Activated T-cell treated with anti-CD3 and anti-CD28 coated beads, Interleukin-2, amount 50 U/mL, for 24 hours (primary cell): ENCODE results near the gene CHD9.
"Not testable (repeated sequence)": the region's sequence is repeated elsewhere in the genome, so short reads cannot be mapped to it uniquely, and the experiment has no call there.

ENCODE experiments used
- DNase-seq: peaks from one replicate; pipeline ENCODE4 v3.0.0-alpha.2; 2020
- H3K27ac Mint-ChIP-seq: 2 replicates; pipeline ENCODE4 v1.8.0; 2020; ENCODE audit warnings: mild to moderate bottlenecking, mixed read lengths
- H3K27me3 Mint-ChIP-seq: 2 replicates; pipeline ENCODE4 v1.8.0; 2020; ENCODE audit warnings: mixed read lengths
- H3K36me3 Mint-ChIP-seq: 2 replicates; pipeline ENCODE4 v1.8.0; 2020; ENCODE audit warnings: low read depth, mixed read lengths
- H3K4me1 Mint-ChIP-seq: 2 replicates; pipeline ENCODE4 v1.8.0; 2020; ENCODE audit warnings: low read depth, mixed read lengths
- H3K4me3 Mint-ChIP-seq: 2 replicates; pipeline ENCODE4 v1.8.0; 2020; ENCODE audit warnings: mild to moderate bottlenecking, moderate library complexity, mixed read lengths
- H3K9me3 Mint-ChIP-seq: 2 replicates; pipeline ENCODE4 v1.8.0; 2020; ENCODE audit warnings: mixed read lengths

Gene CHD9

DNA sequence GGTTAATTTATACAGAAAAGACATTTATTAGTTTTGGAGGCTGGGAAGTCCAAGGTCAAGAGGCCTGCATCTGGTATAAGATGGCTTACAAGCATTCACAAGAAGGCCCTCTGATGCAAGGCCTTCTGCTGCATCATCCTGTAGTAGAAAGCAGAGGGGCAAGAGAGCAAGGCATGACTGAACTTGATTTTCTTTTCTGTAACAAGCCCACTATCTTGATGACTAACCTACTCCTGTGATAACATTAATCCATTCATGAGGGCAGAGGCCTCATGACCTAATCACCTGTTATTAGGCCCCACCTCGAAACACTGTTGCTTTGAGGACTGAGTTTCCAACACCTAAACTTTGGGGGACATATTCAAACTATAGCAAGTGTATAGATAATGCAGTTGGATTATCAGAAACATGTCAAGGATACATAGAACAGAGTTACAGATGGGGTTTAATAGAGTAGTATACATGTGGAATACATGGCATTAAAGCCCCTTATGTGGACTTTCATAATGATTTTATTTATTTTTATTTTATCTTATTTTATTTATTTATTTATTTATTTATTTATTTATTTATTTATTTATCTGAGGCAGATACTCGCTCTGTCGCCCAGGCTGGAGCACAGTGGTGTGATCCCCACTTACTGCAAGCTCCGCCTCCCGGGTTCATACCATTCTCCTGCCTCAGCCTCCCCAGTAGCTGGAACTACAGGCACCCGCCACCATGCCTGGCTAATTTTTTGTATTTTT, 88.2 kb downstream of the CHD9 start:
- Mint-ChIP-seq H3K36me3 (peaks cover 5% of the 10 kb centered on the region), H3K27me3 (no peaks in the 10 kb centered on the region), H3K9me3 (no peaks in the 10 kb centered on the region), H3K4me3 (no peak overlapping the region), H3K4me1 (peaks cover 14% of the 10 kb centered on the region), H3K27ac (no peak overlapping the region)
- no peak for DNase-seq

DNA sequence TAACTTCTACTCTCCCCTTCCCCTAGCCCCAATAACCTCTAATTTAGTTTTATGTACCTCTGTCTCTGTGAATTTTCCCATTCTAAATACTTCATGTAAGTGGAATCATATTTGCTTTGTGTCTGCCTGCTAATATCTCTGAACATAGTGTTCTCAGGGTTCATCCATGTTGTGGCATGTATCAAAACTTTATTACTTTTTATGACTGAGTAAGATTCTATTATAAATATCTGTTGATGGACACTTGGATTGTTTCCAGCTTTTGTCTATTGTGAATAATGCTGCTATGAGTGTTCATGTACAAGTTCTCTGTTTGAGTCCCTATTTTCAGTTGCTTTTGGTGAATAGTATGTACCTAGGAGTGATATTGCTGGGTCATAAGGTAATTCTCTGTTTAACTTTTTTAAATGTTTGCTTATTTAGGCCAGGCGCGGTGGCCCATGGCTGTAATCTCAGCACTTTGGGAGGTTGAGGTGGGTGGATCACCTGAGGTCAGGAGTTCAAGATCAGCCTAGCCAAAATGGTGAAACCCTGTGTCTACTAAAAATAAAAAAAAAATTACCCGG, 92.8 kb downstream of the CHD9 start:
- H3K27ac Mint-ChIP-seq: no peak overlapping the region
- peaks cover 12% of the 10 kb centered on the region for H3K36me3 Mint-ChIP-seq
- peaks cover 9% of the 10 kb centered on the region for H3K4me1 Mint-ChIP-seq
- DNase-seq: no peak
- H3K9me3 Mint-ChIP-seq: no peaks in the 10 kb centered on the region
- H3K4me3 Mint-ChIP-seq: no peak overlapping the region
- H3K27me3 Mint-ChIP-seq: no peaks in the 10 kb centered on the region

DNA sequence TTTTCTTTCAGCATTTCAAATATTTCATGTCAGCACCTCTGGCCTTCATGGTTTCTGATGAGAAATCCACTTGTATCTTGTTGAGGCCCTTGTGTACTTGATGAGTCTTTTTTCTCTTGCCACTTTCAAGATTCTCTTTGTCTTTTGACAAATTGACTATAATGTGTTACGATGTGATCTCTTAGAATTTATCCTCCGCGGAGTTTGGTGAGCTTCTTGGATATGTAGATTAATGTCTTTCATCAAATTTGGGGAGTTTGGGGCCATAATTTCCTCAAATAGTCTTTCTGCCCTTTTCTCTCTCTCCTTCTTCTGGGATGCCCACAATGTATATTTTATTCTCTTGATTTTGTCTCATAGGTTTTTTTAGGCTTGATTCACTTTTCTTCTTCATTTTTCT, 96.0 kb downstream of the CHD9 start:
- Mint-ChIP-seq H3K36me3 (peaks cover 15% of the 10 kb centered on the region), H3K27me3 (no peaks in the 10 kb centered on the region), H3K4me3 (no peak overlapping the region), H3K27ac (no peak overlapping the region), H3K4me1 (peaks cover 3% of the 10 kb centered on the region), H3K9me3 (no peaks in the 10 kb centered on the region)
- DNase-seq: no peak

DNA sequence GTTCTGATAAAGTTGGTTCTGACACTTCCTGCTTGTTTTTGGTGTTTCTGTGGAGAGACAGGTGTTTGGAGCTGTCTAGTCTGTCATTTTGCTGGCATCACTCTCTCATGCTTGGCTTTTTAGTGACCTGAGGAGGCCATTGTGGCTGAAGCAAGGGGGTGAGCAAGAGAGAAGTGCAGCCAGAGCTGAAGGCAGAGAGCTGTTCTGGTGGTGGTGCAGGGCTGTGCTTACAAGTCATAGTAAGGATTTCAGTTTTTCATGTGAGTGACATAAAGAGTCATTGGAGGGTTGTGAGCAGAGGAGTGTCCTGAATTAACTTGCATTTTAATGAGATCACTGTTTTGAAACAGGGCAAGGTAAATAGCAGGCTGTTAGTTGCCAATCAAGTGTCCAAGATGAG, 97.5 kb downstream of the CHD9 start:
- H3K9me3 Mint-ChIP-seq: no peaks in the 10 kb centered on the region
- H3K36me3 Mint-ChIP-seq: peaks cover 31% of the 10 kb centered on the region
- no peak overlapping the region for H3K4me3 Mint-ChIP-seq
- H3K27ac Mint-ChIP-seq: no peak overlapping the region
- no peak for DNase-seq
- H3K4me1 Mint-ChIP-seq: peaks cover 8% of the 10 kb centered on the region
- H3K27me3 Mint-ChIP-seq: no peaks in the 10 kb centered on the region

DNA sequence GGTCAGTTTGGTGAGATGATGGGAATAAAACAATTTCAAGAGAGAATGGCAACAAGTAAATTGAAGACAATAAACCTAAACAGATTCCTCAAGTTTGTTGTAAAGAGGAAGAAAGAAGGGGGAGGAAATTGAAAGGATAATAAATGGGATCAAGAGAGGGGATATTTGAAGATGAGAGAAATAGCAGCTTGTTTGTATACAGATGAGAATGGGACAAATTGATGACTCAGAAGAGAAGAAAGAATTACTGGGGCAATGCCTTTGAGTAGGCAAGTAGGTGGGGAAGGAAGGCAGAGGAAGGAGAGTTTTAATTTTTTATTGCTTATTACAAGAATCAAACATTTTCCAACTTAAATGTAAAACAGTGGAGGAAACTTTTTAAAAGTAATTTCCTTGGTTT, 98.3 kb downstream of the CHD9 start:
- H3K4me3 Mint-ChIP-seq: no peak overlapping the region
- H3K36me3 Mint-ChIP-seq: peaks cover 30% of the 10 kb centered on the region
- no peak for DNase-seq
- no peak overlapping the region for H3K27ac Mint-ChIP-seq
- H3K27me3 Mint-ChIP-seq: no peaks in the 10 kb centered on the region
- peaks cover 6% of the 10 kb centered on the region for H3K4me1 Mint-ChIP-seq
- H3K9me3 Mint-ChIP-seq: no peaks in the 10 kb centered on the region

DNA sequence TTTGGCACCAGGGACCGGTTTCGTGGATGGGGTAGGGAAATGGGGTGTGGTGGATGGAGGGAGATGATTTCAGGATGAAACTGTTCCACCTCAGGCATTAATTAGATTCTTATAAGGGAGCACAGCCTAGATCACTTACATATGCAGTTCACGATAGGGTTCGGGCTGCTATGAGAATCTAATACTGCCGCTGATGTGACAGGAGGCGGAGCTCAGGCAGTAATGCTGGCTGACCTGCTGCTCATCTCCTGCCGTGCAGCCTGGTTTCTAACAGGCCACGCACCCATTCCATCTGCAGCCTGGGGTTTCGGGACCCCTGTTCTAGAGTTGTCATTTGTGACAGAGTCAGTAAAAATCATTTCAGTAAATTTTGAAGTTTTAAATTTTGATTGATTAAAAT, 99.7 kb downstream of the CHD9 start:
- H3K4me3 Mint-ChIP-seq: no peak overlapping the region
- no peaks in the 10 kb centered on the region for H3K27me3 Mint-ChIP-seq
- H3K4me1 Mint-ChIP-seq: peaks cover 6% of the 10 kb centered on the region
- H3K27ac Mint-ChIP-seq: no peak overlapping the region
- peaks cover 20% of the 10 kb centered on the region for H3K36me3 Mint-ChIP-seq
- DNase-seq: no peak
- H3K9me3 Mint-ChIP-seq: no peaks in the 10 kb centered on the region

DNA sequence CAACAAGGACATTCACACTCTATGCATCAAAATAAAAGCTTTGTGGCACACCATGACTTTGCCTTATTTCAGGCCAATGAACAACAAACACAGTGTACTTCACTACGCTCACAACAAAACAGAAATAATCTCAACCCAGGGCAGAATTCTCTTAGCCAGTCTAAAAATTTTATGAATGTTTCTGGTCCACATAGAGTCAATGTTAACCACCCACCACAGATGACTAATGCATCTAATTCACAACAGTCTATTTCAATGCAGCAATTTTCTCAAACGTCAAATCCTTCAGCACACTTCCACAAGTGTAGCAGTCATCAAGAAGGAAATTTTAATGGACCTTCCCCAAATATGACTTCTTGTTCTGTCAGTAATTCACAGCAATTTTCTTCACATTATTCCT, 101.7 kb downstream of the CHD9 start:
- no peak for DNase-seq
- Mint-ChIP-seq H3K9me3 (no peaks in the 10 kb centered on the region), H3K4me3 (no peak overlapping the region), H3K27ac (no peak overlapping the region), H3K36me3 (peaks cover 23% of the 10 kb centered on the region), H3K4me1 (peaks cover 8% of the 10 kb centered on the region), H3K27me3 (no peaks in the 10 kb centered on the region)

DNA sequence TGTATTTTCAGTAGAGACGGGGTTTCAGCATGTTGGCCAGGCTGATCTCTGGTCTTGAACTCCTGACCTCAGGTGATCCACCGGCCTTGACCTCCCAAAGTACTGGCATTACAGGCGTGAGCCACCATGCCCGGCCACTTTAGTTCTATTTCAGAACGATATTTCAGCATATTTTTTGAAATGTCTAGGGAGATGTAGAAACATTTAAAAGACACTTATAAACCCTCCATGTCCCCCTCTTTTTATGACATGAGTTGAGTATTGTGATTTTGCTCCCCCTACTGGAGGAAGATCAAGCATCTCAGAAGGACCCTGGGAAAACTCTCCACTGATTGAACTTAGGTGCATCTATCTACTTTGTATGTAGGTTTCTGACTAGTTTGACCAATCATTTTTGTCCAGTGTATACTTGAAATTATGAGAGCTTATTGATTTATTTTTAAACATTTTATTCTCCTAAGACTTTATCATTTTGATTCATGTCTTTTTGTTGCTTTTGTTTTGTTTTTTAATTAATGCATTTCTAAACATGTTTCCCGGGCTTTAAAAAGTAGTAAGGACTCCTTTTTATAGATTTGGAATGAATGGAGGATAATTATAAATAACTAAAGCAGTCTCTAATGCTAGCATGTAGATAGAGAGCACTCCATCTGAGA, 105.1 kb downstream of the CHD9 start:
- H3K27me3 Mint-ChIP-seq: no peaks in the 10 kb centered on the region
- H3K4me1 Mint-ChIP-seq: peaks cover 8% of the 10 kb centered on the region
- no peak overlapping the region for H3K4me3 Mint-ChIP-seq
- H3K9me3 Mint-ChIP-seq: no peaks in the 10 kb centered on the region
- no peak overlapping the region for H3K27ac Mint-ChIP-seq
- H3K36me3 Mint-ChIP-seq: peaks cover 27% of the 10 kb centered on the region
- DNase-seq: no peak

DNA sequence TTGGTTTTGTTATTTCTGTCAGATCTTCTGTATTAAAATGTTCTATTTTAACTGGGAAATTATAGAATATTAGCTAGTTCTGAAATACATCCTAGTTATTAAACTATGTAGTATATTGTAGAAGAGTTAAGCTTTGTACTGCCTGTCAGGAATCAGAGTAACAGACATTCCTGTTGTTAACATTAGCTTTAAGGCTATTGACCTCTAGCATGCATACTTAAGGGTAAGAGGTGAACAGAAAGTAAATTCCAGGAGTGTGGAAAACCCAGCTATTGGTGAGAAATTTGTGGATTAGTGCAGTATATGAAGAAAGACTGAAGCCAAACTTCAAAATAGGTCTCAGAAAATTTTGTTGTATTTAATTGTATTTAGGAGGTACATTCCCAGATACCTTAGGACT, 111.3 kb downstream of the CHD9 start:
- DNase-seq: no peak
- peaks cover 8% of the 10 kb centered on the region for H3K36me3 Mint-ChIP-seq
- no peaks in the 10 kb centered on the region for H3K27me3 Mint-ChIP-seq
- no peak overlapping the region for H3K4me3 Mint-ChIP-seq
- H3K9me3 Mint-ChIP-seq: no peaks in the 10 kb centered on the region
- H3K4me1 Mint-ChIP-seq: peaks cover 13% of the 10 kb centered on the region
- H3K27ac Mint-ChIP-seq: no peak overlapping the region

DNA sequence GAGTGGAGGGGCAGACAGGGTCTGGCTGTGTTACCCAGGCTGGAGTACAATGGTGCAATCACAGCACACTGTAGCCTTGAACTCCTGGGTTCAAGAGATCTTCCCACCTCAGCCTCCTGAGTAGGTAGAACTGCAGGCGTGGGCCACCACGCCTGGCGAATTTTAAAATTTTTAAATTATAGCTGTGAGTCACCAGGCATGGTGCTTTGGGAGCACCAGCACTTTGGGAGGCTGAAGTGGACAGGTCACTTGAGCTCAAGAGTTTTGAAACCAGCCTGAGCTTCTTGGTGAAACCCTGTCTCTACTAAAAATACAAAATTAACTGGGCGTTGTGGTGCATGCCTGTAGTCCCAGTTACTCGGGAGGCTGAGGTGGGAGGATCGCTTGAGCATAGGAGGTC, 114.0 kb downstream of the CHD9 start:
- Mint-ChIP-seq H3K4me3 (no peak overlapping the region), H3K9me3 (no peaks in the 10 kb centered on the region)
- no peak for DNase-seq

DNA sequence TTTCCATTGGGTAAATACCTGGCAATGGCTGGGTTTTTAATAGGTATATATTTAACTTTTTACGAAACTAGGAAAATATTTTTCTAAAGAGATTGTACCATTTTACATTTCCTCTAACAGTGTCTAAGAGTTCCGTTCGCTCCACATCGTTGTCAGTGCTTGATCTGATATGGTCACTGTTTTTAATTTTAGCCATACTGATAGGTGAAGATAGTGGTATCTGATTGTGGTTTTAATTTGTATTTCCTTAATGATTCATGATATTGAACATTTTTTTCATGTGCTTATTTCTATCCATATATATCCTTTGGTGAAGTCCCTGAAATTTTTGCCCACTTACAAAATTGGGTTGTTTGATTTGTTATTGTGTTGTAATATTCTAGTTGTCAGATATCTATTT, 117.7 kb downstream of the CHD9 start:
- no peak overlapping the region for H3K27ac Mint-ChIP-seq
- no peak for DNase-seq
- H3K9me3 Mint-ChIP-seq: no peaks in the 10 kb centered on the region
- H3K4me1 Mint-ChIP-seq: peaks cover 10% of the 10 kb centered on the region
- H3K36me3 Mint-ChIP-seq: peaks cover 11% of the 10 kb centered on the region
- no peaks in the 10 kb centered on the region for H3K27me3 Mint-ChIP-seq
- no peak overlapping the region for H3K4me3 Mint-ChIP-seq

More for the DNA sequence above, 114.0 kb downstream of the CHD9 start:
- H3K4me1 Mint-ChIP-seq: peaks cover 18% of the 10 kb centered on the region
- no peaks in the 10 kb centered on the region for H3K27me3 Mint-ChIP-seq
- no peak overlapping the region for H3K27ac Mint-ChIP-seq
- peaks cover 9% of the 10 kb centered on the region for H3K36me3 Mint-ChIP-seq

DNA sequence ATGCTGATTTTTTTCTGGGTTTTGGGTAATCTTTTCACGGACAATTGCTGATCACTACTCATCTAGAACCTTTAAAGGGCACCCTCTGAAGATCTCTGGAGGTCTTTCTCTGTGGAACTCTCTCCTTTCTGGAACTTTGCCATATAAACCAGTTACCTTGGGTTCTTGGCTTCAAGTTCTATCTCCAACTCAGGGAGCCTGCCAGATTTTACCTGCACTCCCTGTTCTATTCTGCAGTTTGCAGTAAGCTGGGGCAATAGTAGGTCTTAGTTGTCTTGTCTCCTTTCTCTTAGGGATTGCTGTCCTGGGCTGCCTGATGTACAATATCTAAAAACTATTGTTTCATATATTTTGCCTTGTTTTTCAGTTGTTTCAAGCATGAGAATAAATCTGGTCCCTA, 120.3 kb downstream of the CHD9 start:
- Mint-ChIP-seq H3K4me1 (peaks cover 10% of the 10 kb centered on the region), H3K4me3 (no peak overlapping the region), H3K36me3 (peaks cover 9% of the 10 kb centered on the region), H3K9me3 (no peaks in the 10 kb centered on the region), H3K27ac (no peak overlapping the region), H3K27me3 (no peaks in the 10 kb centered on the region)
- DNase-seq: no peak

DNA sequence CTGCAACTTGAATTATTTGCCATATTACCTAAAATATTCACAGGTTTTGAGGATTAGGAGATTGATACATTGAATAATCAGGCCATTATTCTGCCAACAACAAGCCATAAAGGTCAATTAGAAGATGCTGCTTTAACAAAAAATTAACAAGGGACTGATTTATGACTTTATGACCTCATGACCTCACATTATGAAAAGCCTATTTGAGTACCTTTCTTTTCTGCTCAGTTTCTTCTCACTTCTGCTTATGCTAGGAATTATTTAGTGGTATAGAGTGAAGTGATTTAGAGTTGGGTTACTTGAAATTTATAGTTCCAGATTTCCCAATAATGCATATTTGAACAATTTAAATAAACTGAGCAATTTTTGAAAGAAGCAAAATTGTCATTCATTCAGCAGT, 121.6 kb downstream of the CHD9 start:
- H3K4me1 Mint-ChIP-seq: peaks cover 8% of the 10 kb centered on the region
- H3K4me3 Mint-ChIP-seq: no peak overlapping the region
- H3K9me3 Mint-ChIP-seq: no peaks in the 10 kb centered on the region
- no peaks in the 10 kb centered on the region for H3K27me3 Mint-ChIP-seq
- H3K36me3 Mint-ChIP-seq: peaks cover 15% of the 10 kb centered on the region
- no peak for DNase-seq
- H3K27ac Mint-ChIP-seq: no peak overlapping the region

DNA sequence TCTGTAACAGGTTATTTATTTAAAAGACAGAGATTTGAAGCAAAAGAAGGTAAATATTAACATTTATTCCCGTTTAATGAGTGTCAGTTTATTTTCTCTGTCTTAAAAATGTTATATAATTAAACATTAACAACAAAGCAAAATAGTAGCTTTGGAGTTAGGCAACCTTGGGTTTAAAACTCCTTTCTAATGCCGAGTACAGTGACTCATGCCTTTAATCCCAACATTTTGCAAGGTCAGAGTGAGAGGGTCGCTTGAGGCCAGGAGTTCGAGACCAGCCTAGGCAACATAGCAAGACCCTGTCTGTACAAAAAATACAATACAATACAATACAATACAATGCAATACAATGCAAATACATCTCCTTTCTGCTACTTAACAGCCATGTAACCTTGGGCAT, 128.7 kb downstream of the CHD9 start:
- Mint-ChIP-seq H3K27me3 (no peaks in the 10 kb centered on the region), H3K9me3 (peaks cover 23% of the 10 kb centered on the region), H3K36me3 (peaks cover 47% of the 10 kb centered on the region), H3K27ac (no peak overlapping the region), H3K4me1 (no peaks in the 10 kb centered on the region), H3K4me3 (no peak overlapping the region)
- no peak for DNase-seq

DNA sequence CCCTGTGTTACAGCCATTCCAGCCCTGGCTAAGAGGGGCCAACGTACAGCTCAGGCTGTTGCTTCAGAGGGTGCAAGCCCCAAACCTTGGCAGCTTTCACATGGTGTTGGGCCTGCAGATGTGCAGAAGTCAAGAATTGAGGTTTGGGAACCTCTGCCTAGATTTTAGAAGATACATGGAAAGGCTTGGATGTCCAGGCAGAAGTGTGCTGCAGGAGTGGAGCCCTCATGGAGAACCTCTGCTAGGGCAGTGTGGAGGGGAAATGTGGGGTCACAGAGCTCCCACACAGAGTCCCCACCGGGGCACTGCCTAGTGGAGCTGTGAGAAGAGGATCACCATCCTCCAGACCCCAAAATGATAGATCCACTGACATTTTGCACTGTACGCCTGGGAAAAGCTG, 130.9 kb downstream of the CHD9 start:
- not testable (repeated sequence) for H3K27me3 Mint-ChIP-seq, DNase-seq, H3K4me1 Mint-ChIP-seq, H3K4me3 Mint-ChIP-seq, H3K27ac Mint-ChIP-seq
- H3K36me3 Mint-ChIP-seq: peaks cover 44% of the 10 kb centered on the region
- peaks cover 23% of the 10 kb centered on the region for H3K9me3 Mint-ChIP-seq
